Activated naive CD4-positive, alpha-beta T cell treated with anti-CD3 and anti-CD28 coated beads, Interleukin-2, amount 50 U/mL, for 24 hours (primary cell): ENCODE results near the gene HPCAL1.

Experiments
- H3K27ac Mint-ChIP-seq: one replicate; pipeline ENCODE4 v1.8.0; 2021; ENCODE audit warnings: mild to moderate bottlenecking, mixed read lengths
- H3K27me3 Mint-ChIP-seq: one replicate; pipeline ENCODE4 v1.8.0; 2021; ENCODE audit warnings: mixed read lengths
- H3K36me3 Mint-ChIP-seq: one replicate; pipeline ENCODE4 v1.8.0; 2021; ENCODE audit warnings: mixed read lengths
- H3K4me1 Mint-ChIP-seq: one replicate; pipeline ENCODE4 v1.8.0; 2021; ENCODE audit warnings: mixed read lengths
- H3K4me3 Mint-ChIP-seq: one replicate; pipeline ENCODE4 v1.8.0; 2021; ENCODE audit warnings: mild to moderate bottlenecking, mixed read lengths
- H3K9me3 Mint-ChIP-seq: one replicate; pipeline ENCODE4 v1.8.0; 2021; ENCODE audit warnings: mixed read lengths

The HPCAL1 gene

DNA sequence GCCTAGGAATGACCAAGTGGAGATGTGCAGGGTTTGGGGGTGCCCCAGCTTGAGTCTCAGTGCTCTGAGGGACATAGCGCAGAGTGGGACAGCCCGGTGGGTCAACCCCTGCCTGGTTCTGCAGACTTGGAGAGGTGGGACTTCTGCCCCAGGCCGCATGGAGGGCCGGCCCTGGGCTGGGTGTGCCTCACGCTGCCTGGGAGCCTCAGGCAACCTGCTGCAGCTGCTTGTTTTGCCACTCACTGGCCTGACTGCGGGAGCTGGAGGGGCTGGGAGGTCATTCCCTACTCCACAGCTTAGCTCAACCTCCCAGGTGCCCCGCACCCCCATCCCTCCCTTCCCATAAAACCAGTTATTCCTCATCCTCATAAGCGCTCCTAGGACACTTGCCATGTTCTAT lies 112.3 kb downstream of the HPCAL1 start:
- no peak overlapping the region for H3K27ac Mint-ChIP-seq

DNA sequence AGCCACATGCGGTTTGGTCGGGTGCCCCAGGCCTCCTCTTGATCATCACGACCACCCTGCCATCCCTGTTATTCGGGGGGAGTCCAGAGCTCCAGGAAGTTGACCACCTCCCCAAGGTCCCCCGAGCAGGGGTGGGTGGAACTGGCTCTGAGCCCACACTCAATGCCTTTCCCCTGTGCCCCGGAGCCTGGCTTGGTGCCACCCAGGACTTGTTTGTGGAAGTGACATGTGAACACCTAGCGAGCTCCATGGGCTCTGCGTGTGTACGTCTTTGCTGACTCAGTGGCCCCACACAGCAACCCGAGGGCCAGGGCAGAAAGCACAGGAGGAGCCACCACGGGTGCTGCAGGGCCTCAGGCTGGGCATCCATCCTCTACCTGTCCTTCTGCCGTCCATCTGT lies 112.9 kb downstream of the HPCAL1 start:
- Mint-ChIP-seq H3K4me3 (no peak overlapping the region), H3K9me3 (no peaks in the 10 kb centered on the region), H3K36me3 (no peaks in the 10 kb centered on the region), H3K27me3 (no peaks in the 10 kb centered on the region), H3K27ac (no peak overlapping the region), H3K4me1 (peaks cover under 1% of the 10 kb centered on the region)

More for the DNA sequence above, 112.3 kb downstream of the HPCAL1 start:
- Mint-ChIP-seq H3K36me3 (no peaks in the 10 kb centered on the region), H3K4me3 (no peak overlapping the region), H3K27me3 (no peaks in the 10 kb centered on the region), H3K4me1 (peaks cover 4% of the 10 kb centered on the region), H3K9me3 (no peaks in the 10 kb centered on the region)

GRCh38 chr2:10417551-10418335 lies 115.0 kb downstream of the HPCAL1 start:
- Mint-ChIP-seq H3K27ac (no peak overlapping the region), H3K36me3 (no peaks in the 10 kb centered on the region), H3K27me3 (no peaks in the 10 kb centered on the region), H3K9me3 (no peaks in the 10 kb centered on the region), H3K4me1 (no peaks in the 10 kb centered on the region), H3K4me3 (no peak overlapping the region)

GRCh38 chr2:10419553-10420257 lies 117.0 kb downstream of the HPCAL1 start:
- Mint-ChIP-seq H3K4me1 (no peaks in the 10 kb centered on the region), H3K36me3 (no peaks in the 10 kb centered on the region), H3K27ac (no peak overlapping the region), H3K4me3 (no peak overlapping the region), H3K9me3 (no peaks in the 10 kb centered on the region), H3K27me3 (no peaks in the 10 kb centered on the region)

GRCh38 chr2:10422251-10422650 lies 119.5 kb downstream of the HPCAL1 start:
- no peak overlapping the region for H3K27ac Mint-ChIP-seq
- no peaks in the 10 kb centered on the region for H3K27me3 Mint-ChIP-seq
- H3K4me3 Mint-ChIP-seq = no peak overlapping the region
- H3K4me1 Mint-ChIP-seq = no peaks in the 10 kb centered on the region
- no peaks in the 10 kb centered on the region for H3K9me3 Mint-ChIP-seq
- H3K36me3 Mint-ChIP-seq = peaks cover under 1% of the 10 kb centered on the region

- H3K36me3 Mint-ChIP-seq = peaks cover 5% of the 10 kb centered on the region
- H3K9me3 Mint-ChIP-seq = no peaks in the 10 kb centered on the region
- no peaks in the 10 kb centered on the region for H3K27me3 Mint-ChIP-seq
- no peak overlapping the region for H3K4me3 Mint-ChIP-seq
- H3K27ac Mint-ChIP-seq = no peak overlapping the region
- no peaks in the 10 kb centered on the region for H3K4me1 Mint-ChIP-seq
Observed at GRCh38 chr2:10422732-10423399, 120.2 kb downstream of the HPCAL1 start.

DNA sequence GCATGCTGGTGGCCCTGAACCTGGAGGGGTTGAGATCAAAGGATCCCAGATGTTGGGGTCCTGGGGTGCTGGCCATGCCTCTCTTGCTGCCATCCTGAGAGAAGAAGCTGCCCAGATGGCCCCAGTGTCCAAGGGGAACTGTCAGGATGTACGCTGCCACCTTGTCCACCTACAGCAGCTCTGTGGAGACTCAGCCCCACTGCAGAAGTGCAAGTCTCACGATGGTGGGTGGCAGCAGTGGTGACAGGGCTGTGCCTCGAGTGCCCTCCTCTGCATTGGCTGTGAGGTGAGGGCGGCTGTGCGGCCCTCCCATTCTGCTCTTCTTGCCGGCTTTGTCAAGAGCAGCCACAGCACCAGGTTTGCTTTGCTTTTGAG lies 120.7 kb downstream of the HPCAL1 start:
- H3K4me1 Mint-ChIP-seq = no peaks in the 10 kb centered on the region
- H3K27me3 Mint-ChIP-seq = no peaks in the 10 kb centered on the region
- H3K4me3 Mint-ChIP-seq = no peak overlapping the region
- no peaks in the 10 kb centered on the region for H3K9me3 Mint-ChIP-seq
- no peak overlapping the region for H3K27ac Mint-ChIP-seq
- H3K36me3 Mint-ChIP-seq = peaks cover 5% of the 10 kb centered on the region

DNA sequence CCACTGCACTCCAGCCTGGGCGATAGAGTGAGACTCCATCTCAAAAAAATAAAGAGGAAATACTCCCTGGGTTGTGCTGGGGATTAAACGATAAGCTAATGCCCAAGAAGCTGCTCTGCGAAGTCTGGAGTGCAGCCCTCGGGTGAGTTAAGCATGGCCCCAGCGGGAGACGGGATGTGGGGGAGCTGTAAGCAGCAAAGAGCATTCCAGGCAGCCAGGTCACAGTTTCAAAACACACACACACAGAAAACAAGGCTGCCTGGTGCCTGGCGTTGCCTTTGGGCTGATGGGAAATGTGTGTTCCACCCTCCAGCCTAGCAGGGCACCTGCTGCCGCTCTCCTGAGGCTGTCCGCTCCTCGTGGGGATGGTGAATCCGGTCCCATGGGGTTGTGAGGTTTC lies 121.3 kb downstream of the HPCAL1 start:
- no peaks in the 10 kb centered on the region for H3K9me3 Mint-ChIP-seq
- no peaks in the 10 kb centered on the region for H3K4me1 Mint-ChIP-seq
- no peak overlapping the region for H3K27ac Mint-ChIP-seq
- no peaks in the 10 kb centered on the region for H3K27me3 Mint-ChIP-seq
- peaks cover 5% of the 10 kb centered on the region for H3K36me3 Mint-ChIP-seq
- H3K4me3 Mint-ChIP-seq = no peak overlapping the region

DNA sequence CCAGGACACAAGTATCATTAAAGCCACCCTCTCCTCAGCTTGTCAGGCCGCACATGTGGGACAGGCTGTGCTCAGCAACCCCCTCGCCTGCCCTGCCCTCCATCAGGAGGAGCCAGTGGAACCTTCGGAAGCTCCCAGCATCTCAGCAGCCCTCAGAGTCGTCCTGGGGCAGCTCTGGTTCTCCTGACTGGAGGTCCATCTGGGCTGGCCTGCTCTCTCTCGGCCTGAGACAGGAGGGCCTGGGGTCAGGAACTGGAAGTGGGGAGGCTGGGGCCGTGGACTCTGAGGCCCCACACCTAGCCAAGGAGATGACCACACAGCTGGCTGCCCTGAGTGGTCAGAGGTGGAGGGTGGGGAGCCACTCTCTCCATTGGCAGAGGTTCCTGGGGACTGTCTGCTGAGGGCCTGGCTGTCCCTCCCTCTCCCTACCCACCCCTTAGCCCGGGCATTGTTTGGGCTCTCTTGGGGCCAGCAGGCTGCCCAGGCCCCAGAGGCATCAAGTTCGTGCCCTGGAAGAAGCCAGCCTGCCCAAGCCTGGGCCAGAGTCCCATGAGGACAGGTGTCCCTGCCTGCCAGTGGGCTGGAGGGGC lies 122.3 kb downstream of the HPCAL1 start:
- Mint-ChIP-seq H3K9me3 (no peaks in the 10 kb centered on the region), H3K36me3 (peaks cover 5% of the 10 kb centered on the region), H3K27ac (no peak overlapping the region), H3K4me1 (no peaks in the 10 kb centered on the region), H3K4me3 (no peak overlapping the region), H3K27me3 (no peaks in the 10 kb centered on the region)

- Mint-ChIP-seq H3K4me1 (no peaks in the 10 kb centered on the region), H3K4me3 (no peak overlapping the region), H3K36me3 (peaks cover 5% of the 10 kb centered on the region), H3K27ac (no peak overlapping the region), H3K9me3 (no peaks in the 10 kb centered on the region), H3K27me3 (no peaks in the 10 kb centered on the region)
Observed at GRCh38 chr2:10425699-10426098, 123.0 kb downstream of the HPCAL1 start.

DNA sequence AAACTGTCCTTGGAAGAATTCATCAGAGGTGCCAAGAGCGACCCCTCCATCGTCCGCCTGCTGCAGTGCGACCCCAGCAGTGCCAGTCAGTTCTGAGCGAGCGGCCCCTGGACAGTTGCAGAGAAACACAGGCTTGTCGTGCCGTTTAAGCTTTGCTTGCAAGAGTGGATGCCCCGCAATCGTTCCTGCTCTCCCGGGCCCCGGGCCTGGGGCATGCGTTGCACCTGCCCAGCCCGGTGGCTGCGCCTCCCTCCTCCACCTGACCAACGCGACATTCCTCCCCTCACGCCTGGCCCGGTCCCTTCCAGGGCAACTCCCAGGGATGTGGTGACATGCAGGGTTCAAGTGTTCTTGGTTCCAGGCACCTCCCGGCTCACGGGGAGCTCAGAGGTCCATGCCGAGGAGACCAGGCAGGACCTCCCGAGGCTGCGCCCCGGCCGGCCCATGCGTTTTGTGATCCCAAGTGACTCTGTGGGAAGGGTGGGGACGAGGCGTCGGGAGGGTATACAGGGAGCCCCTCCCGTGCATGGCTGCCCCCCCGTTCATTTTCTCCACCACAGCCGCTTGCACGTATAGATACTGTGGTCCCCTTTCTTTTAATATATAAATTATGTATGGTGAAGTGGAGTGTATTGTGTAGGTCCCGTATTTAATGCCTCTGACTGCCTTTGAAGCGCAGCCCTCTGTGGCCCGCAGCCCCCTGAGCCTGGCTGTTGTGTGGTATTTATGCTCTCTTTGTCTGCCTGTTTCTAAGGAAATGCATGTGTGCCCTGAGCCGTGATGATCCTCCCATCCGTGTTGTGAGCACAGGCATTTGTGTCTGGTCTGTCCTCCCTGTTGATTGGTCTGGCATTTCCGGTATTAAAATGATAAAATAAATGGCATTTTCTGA lies 124.3 kb downstream of the HPCAL1 start:
- Mint-ChIP-seq H3K4me3 (no peak overlapping the region), H3K9me3 (no peaks in the 10 kb centered on the region), H3K4me1 (peaks cover 3% of the 10 kb centered on the region), H3K36me3 (peaks cover 5% of the 10 kb centered on the region), H3K27me3 (peaks cover 2% of the 10 kb centered on the region), H3K27ac (no peak overlapping the region)

DNA sequence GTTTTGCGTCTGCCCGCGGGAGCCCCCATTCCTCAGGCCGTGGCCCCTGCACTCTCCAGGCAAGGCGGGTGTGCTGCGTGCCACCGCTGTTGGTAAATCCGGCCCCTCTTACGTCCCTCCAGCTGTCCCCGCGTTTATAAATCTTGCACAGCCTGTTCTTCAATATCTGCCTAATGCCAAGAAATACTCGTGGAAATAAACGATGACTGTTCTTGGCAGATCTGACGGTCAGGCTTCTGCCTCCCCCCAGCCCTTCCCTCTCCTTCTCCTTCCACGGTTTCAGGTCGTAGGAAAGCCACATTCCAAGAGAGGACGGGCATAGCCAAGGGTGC lies 124.9 kb downstream of the HPCAL1 start:
- Mint-ChIP-seq H3K27me3 (peaks cover 2% of the 10 kb centered on the region), H3K27ac (no peak overlapping the region), H3K9me3 (no peaks in the 10 kb centered on the region), H3K36me3 (peaks cover 5% of the 10 kb centered on the region), H3K4me1 (peaks cover 4% of the 10 kb centered on the region), H3K4me3 (no peak overlapping the region)

DNA sequence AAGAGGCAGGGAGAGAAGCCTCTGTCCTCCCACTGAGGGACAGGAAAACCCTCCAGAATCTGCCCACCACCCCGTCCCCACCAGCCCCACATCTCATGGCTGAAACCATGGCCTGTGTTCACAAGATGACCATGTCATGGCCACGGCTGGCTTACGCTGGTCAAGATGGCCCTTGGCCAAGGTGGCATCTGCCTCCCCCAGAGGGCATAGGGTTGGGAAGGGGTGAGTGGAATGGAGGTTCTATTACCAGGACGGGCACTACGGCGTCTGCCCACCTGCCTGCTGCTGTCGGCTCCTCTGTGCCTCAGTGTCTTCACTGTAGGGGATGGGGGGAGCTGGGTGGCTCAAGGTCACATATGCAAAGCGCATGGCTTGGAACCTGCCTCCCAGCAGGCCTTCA lies 125.7 kb downstream of the HPCAL1 start:
- Mint-ChIP-seq H3K4me1 (peaks cover 4% of the 10 kb centered on the region), H3K4me3 (no peak overlapping the region), H3K27me3 (peaks cover 6% of the 10 kb centered on the region), H3K36me3 (peaks cover 5% of the 10 kb centered on the region), H3K9me3 (no peaks in the 10 kb centered on the region), H3K27ac (no peak overlapping the region)

DNA sequence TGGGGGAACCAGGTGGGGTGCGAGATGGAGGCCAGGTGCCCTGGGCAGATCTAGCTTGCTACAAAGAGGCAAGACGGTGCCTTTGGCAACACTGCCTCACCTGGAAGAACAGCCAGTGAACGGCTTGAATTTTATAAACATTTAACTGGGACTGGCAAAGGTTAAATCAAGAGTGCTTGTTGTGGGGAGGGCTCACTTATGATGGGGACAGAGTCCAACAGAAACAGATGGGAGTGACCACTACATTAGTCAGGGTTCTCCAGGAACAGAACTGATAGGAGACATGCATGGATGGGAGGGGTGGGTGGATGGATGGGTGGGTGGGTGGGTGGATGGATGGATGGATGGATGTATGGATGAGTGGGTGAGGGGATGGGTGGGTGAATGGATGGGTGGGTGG lies 126.2 kb downstream of the HPCAL1 start:
- no peaks in the 10 kb centered on the region for H3K9me3 Mint-ChIP-seq
- H3K4me3 Mint-ChIP-seq = no peak overlapping the region
- peak overlapping the region; percentile 1 for H3K27ac Mint-ChIP-seq
- H3K27me3 Mint-ChIP-seq = peaks cover 6% of the 10 kb centered on the region
- peaks cover 5% of the 10 kb centered on the region for H3K36me3 Mint-ChIP-seq
- H3K4me1 Mint-ChIP-seq = peaks cover 4% of the 10 kb centered on the region
